IMR-90 (cell line): Measurements from ENCODE around the gene ARL10. TPM values are rescaled to one million over a fixed set of nuclear protein-coding genes. Genes with fewer than 3 reads are reported as not detected.
A peak's percentile ranks its signal among the peaks of the same experiment; 100 is the strongest.

Source experiments
- ATAC-seq: fragments of 200-7000 bp; cut with Tn5 transposase; 2 replicates; pipeline ENCODE4 v1.9.1; 2020; ENCODE audit warnings: low read depth, mild to moderate bottlenecking, moderate library complexity
- BruUV-seq: library from RNA; stranded (reverse); fragments of 400-500 nt; replicated peaks from 2 replicates; lab custom pipeline; 2021; lab: Mats Ljungman, UMichigan
- CTCF ChIA-PET: fragments of 300-600 bp; formaldehyde crosslinking; extraction: SDS; loops from one replicate; lab custom pipeline; 2021; ENCODE audit warnings: antibody characterized with exemption; lab: Yijun Ruan, JAX
- POLR2A ChIA-PET: fragments of 300-600 bp; sonication (Branson Sonifier 250); formaldehyde crosslinking; loops from one replicate; lab custom pipeline; 2022; ENCODE audit warnings: antibody characterized with exemption; ENCODE audit not compliant: unreplicated experiment; lab: Charles Lee
- DNase-seq: peaks from one replicate; pipeline ENCODE4 v3.0.0; 2013
- H2AFZ ChIP-seq: replicated peaks from 2 replicates; pipeline ENCODE3; 2013; ENCODE audit warnings: low read length, mild to moderate bottlenecking; ENCODE audit not compliant: poor library complexity
- H2AK5ac ChIP-seq: 2 replicates; pipeline ENCODE4 v1.6.1; 2013; ENCODE audit warnings: low read depth, low read length, inconsistent platforms
- H2AK9ac ChIP-seq: replicated peaks from 2 replicates; pipeline ENCODE3; 2013; ENCODE audit warnings: mild to moderate bottlenecking, low read depth, low read length, moderate library complexity; ENCODE audit not compliant: poor library complexity
- H2BK120ac ChIP-seq: 2 replicates; pipeline ENCODE4 v1.6.1; 2013; ENCODE audit warnings: low read depth, low read length, inconsistent platforms
- H2BK15ac ChIP-seq: 3 replicates; pipeline ENCODE4 v1.6.1; 2013; ENCODE audit warnings: low read depth, low read length, inconsistent platforms
- H2BK20ac ChIP-seq: 2 replicates; pipeline ENCODE4 v1.6.1; 2013; ENCODE audit warnings: low read depth, mild to moderate bottlenecking, inconsistent platforms, low read length, moderate library complexity
- H2BK5ac ChIP-seq: 2 replicates; pipeline ENCODE4 v1.6.1; 2013; ENCODE audit warnings: mild to moderate bottlenecking, low read depth, low read length, inconsistent platforms; ENCODE audit not compliant: poor library complexity, severe bottlenecking
- H3K14ac ChIP-seq: replicated peaks from 2 replicates; pipeline ENCODE4 v1.6.1; 2013; ENCODE audit warnings: low read depth, low read length, inconsistent platforms
- H3K18ac ChIP-seq: 2 replicates; pipeline ENCODE4 v1.6.1; 2013; ENCODE audit warnings: low read depth, low read length, control low read depth
- H3K23ac ChIP-seq: 2 replicates; pipeline ENCODE4 v1.6.1; 2013; ENCODE audit warnings: low read depth, low read length, inconsistent platforms
- H3K27ac ChIP-seq: 2 replicates; pipeline ENCODE4 v1.5.1; 2013; ENCODE audit warnings: mild to moderate bottlenecking, control low read depth, low read length; ENCODE audit not compliant: insufficient read depth
- H3K27me3 ChIP-seq: 2 replicates; pipeline ENCODE4 v1.6.1; 2013; ENCODE audit warnings: low read length; ENCODE audit not compliant: control insufficient read depth, insufficient read depth
- H3K36me3 ChIP-seq: 2 replicates; pipeline ENCODE4 v1.6.1; 2013; ENCODE audit warnings: low read length, mixed read lengths; ENCODE audit not compliant: control insufficient read depth, insufficient read depth
- H3K4ac ChIP-seq: 2 replicates; pipeline ENCODE4 v1.6.1; 2013; ENCODE audit warnings: low read depth, low read length, inconsistent platforms
- H3K4me1 ChIP-seq: 2 replicates; pipeline ENCODE4 v1.6.1; 2013; ENCODE audit warnings: low read length, mixed read lengths; ENCODE audit not compliant: control insufficient read depth, insufficient read depth
- H3K4me2 ChIP-seq: 2 replicates; pipeline ENCODE4 v1.6.1; 2013; ENCODE audit warnings: low read depth, mild to moderate bottlenecking, control low read depth, low read length, moderate library complexity
- H3K4me3 ChIP-seq: 2 replicates; pipeline ENCODE4 v1.5.1; 2013; ENCODE audit warnings: low read depth, mild to moderate bottlenecking, control low read depth, low read length, moderate library complexity; ENCODE audit not compliant: insufficient read depth
- H3K56ac ChIP-seq: 2 replicates; pipeline ENCODE4 v1.6.1; 2013; ENCODE audit warnings: low read length, inconsistent platforms; ENCODE audit not compliant: insufficient read depth; ENCODE audit errors: extremely low read depth
- H3K79me1 ChIP-seq, 2 experiments: 2 replicates each; pipeline ENCODE4 v1.6.1; 2013; ENCODE audit warnings: low read length in 2 of 2, inconsistent platforms in 1 of 2, low read depth in 1 of 2
- H3K9ac ChIP-seq: 2 replicates; pipeline ENCODE4 v1.6.1; 2013; ENCODE audit warnings: low read depth, low read length, control low read depth
- H3K9me1 ChIP-seq: 2 replicates; pipeline ENCODE4 v1.6.1; 2013; ENCODE audit warnings: low read length, inconsistent platforms; ENCODE audit not compliant: insufficient read depth
- H3K9me3 ChIP-seq: 2 replicates; pipeline ENCODE4 v1.6.1; 2013; ENCODE audit warnings: low read length; ENCODE audit not compliant: control insufficient read depth, insufficient read depth
- H4K20me1 ChIP-seq: 2 replicates; pipeline ENCODE4 v1.6.1; 2013; ENCODE audit warnings: low read length, inconsistent platforms; ENCODE audit not compliant: insufficient read depth
- H4K5ac ChIP-seq: 2 replicates; pipeline ENCODE4 v1.6.1; 2013; ENCODE audit warnings: mild to moderate bottlenecking, low read depth, low read length, control low read depth
- H4K8ac ChIP-seq, 2 experiments: 2 replicates each; pipeline ENCODE4 v1.6.1; 2013; ENCODE audit warnings: low read depth in 2 of 2, low read length in 2 of 2, control low read depth in 1 of 2, inconsistent platforms in 1 of 2
- H4K91ac ChIP-seq: 2 replicates; pipeline ENCODE4 v1.6.1; 2013; ENCODE audit warnings: low read depth, low read length, inconsistent platforms; ENCODE audit not compliant: insufficient read depth
- BHLHE40 ChIP-seq: fragments of 150-350 bp; IDR thresholded peaks from 2 replicates; pipeline ENCODE4 v1.6.1; 2016; ENCODE audit warnings: mild to moderate bottlenecking, low read depth, low read length
- MAZ ChIP-seq: IDR thresholded peaks from 2 replicates; pipeline ENCODE4 v1.6.1; 2012; ENCODE audit warnings: low read depth, mild to moderate bottlenecking, low read length, improper control_type of control experiment, moderate library complexity, borderline replicate concordance
- WGBS, 2 experiments: methylation state at CpG; one replicate each; pipeline versions ENCODE4 v1.1.5 to v1.1.7; 2013; ENCODE audit warnings: missing lambda C conversion rate in 2 of 2; ENCODE audit not compliant: insufficient read length in 1 of 2; ENCODE audit errors: extremely low coverage in 2 of 2; 5-methylcytosine and 5-hydroxymethylcytosine counted together
- dilution Hi-C: fragments of 300-500 bp; cut with HindIII; formaldehyde crosslinking; loops from one replicate; pipeline ENCODE4 v1.14.3; 2018; ENCODE audit warnings: low sequenced_read_pairs; ENCODE audit not compliant: unreplicated experiment
- in situ Hi-C: fragments of 300-500 bp; cut with MboI; formaldehyde crosslinking; loops from 3 replicates; pipeline ENCODE4 v1.14.3; 2019; ENCODE audit warnings: low sequenced_read_pairs, inconsistent platforms, mixed read lengths
- intact Hi-C: fragments of 100-400 bp; cut with micrococcal nuclease; formaldehyde crosslinking; loops from 2 replicates; pipeline ENCODE4 v1.10.0; 2022
- polyA plus RNA-seq, 3 experiments: library from polyadenylated mRNA; depleted of rRNA; stranded (reverse); fragments of >200 nt; gene quantifications; 2 replicates each; pipeline ENCODE4 v1.2.3, GENCODE V29; 2012; ENCODE audit warnings: low replicate concordance in 1 of 3
- total RNA-seq: library from RNA; depleted of rRNA; stranded (reverse); fragments of >200 nt; gene quantifications from 2 replicates; pipeline ENCODE4 v1.2.3, GENCODE V29; 2012
- TF ChIP-seq, protein P1 (sequence below): fragments of 150-350 bp; IDR thresholded peaks from 2 replicates; pipeline ENCODE4 v1.6.1; 2016; ENCODE audit warnings: low read depth, mild to moderate bottlenecking, low read length, moderate library complexity, borderline replicate concordance

Gene ARL10
- total and polyA plus RNA-seq, 2 of the 4 experiments (the other 2 are of a cell fraction), result 3.6 to 6.0 TPM

GRCh38 chr5:176388003-176388443 lies 22.7 kb downstream of the ARL10 start:
- DNase-seq (peak; percentile 9), ATAC-seq (peak; percentile 3; the same call in 1 of the 2 replicates)
- CTCF ChIA-PET, result interaction anchor here (0.6 kb wide), 1 partner anchor 260 kb away, joined by 3 read pairs; no protein-coding TSS in a partner anchor
- dilution Hi-C loops, result no loop called here
- Histone ChIP-seq H3K4me3 (peak overlapping the region; percentile 59), H3K4ac (peak overlapping the region; percentile 70), H3K79me1 (peaks cover 9 to 49% of the 10 kb centered on the region in 2 experiments; a peak in 3 of 4 replicates), H2BK20ac (no peak overlapping the region), H3K9me3 (no peaks in the 10 kb centered on the region), H3K9ac (peak overlapping the region; percentile 73), H3K4me2 (peak overlapping the region; percentile 91), H2AK5ac (peak overlapping the region; percentile 98), H4K91ac (peak overlapping the region; percentile 28), H3K27ac (peak overlapping the region; percentile 47), H3K36me3 (peaks cover 37% of the 10 kb centered on the region), H2BK15ac (no peak overlapping the region), H3K56ac (peak overlapping the region; percentile 53; the same call in 1 of the 2 replicates), H4K8ac (peak overlapping the region; percentile 45 to 83), H3K14ac (peak overlapping the region; percentile 57), H3K9me1 (no peaks in the 10 kb centered on the region; the same call in 1 of the 2 replicates), H2AFZ (peak overlapping the region; percentile 95), H4K20me1 (peaks cover 3% of the 10 kb centered on the region; the same call in 1 of the 2 replicates), H2BK5ac (peak overlapping the region; percentile 15), H3K27me3 (no peaks in the 10 kb centered on the region), H3K18ac (no peak overlapping the region), H3K4me1 (no peaks in the 10 kb centered on the region), H2AK9ac (peak overlapping the region; percentile 100), H2BK120ac (no peak overlapping the region), H3K23ac (peak overlapping the region; percentile 72; the same call in 1 of the 2 replicates), H4K5ac (peak overlapping the region; percentile 1; the same call in 1 of the 2 replicates)
- intact Hi-C loops, result no loop called here
- POLR2A ChIA-PET, result interaction anchor here (0.6 kb wide), 1 partner anchor 18 kb away, joined by 5 read pairs; no protein-coding TSS in a partner anchor
- in situ Hi-C loops, result no loop called here
- no peak for TF ChIP-seq BHLHE40
- no peak for TF ChIP-seq MAZ
- TF ChIP-seq, protein P1, sequence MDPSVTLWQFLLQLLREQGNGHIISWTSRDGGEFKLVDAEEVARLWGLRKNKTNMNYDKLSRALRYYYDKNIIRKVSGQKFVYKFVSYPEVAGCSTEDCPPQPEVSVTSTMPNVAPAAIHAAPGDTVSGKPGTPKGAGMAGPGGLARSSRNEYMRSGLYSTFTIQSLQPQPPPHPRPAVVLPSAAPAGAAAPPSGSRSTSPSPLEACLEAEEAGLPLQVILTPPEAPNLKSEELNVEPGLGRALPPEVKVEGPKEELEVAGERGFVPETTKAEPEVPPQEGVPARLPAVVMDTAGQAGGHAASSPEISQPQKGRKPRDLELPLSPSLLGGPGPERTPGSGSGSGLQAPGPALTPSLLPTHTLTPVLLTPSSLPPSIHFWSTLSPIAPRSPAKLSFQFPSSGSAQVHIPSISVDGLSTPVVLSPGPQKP, result no peak
- TSS peak; percentile 73 for BruUV-seq
- 0% methylated on average over 14 of the region's 29 CpGs; no CpG with 5 or more reads in 1 of the 2 experiments for WGBS, 2 experiments
